A673 (cell line): ENCODE measurements around the gene DCC. TPM values are rescaled to one million over a fixed set of nuclear protein-coding genes. Genes with fewer than 3 reads are reported as not detected.

Source experiments
- BruUV-seq: library from RNA; stranded (reverse); fragments of 400-500 nt; replicated peaks from 2 replicates; lab custom pipeline; 2021; lab: Mats Ljungman, UMichigan
- CTCF ChIA-PET: fragments of 300-600 bp; sonication (Branson Sonifier 250); formaldehyde crosslinking; loops from one replicate; lab custom pipeline; 2022; ENCODE audit warnings: antibody characterized with exemption; lab: Charles Lee
- POLR2A ChIA-PET: fragments of 300-600 bp; sonication (Branson Sonifier 250); formaldehyde crosslinking; loops from one replicate; lab custom pipeline; 2022; ENCODE audit warnings: antibody characterized with exemption; ENCODE audit not compliant: low non-redundant PET; lab: Charles Lee
- DNase-seq: peaks from one replicate; pipeline ENCODE4 v3.0.0-alpha.2; 2015; ENCODE audit warnings: low spot score
- H3K27ac ChIP-seq: fragments of 200-600 bp; sonication (generic); 2 replicates; pipeline ENCODE4 v1.5.1; 2016; ENCODE audit warnings: mixed run types, low read depth, mild to moderate bottlenecking, mixed read lengths, antibody characterized with exemption, low read length; ENCODE audit not compliant: poor library complexity, severe bottlenecking
- H3K27me3 ChIP-seq: fragments of 200-600 bp; sonication (generic); replicated peaks from 2 replicates; pipeline ENCODE4 v1.6.1; 2017; ENCODE audit warnings: mixed run types, low read depth, mild to moderate bottlenecking, mixed read lengths, antibody characterized with exemption, low read length; ENCODE audit not compliant: insufficient read depth, poor library complexity
- H3K36me3 ChIP-seq: fragments of 200-600 bp; sonication (generic); 2 replicates; pipeline ENCODE4 v1.6.1; 2016; ENCODE audit warnings: mixed run types, mild to moderate bottlenecking, mixed read lengths, antibody characterized with exemption, low read length; ENCODE audit not compliant: insufficient read depth, poor library complexity, severe bottlenecking
- H3K4me1 ChIP-seq: fragments of 200-600 bp; sonication (generic); 2 replicates; pipeline ENCODE4 v1.6.1; 2017; ENCODE audit warnings: mixed run types, mild to moderate bottlenecking, mixed read lengths, antibody characterized with exemption, low read length; ENCODE audit not compliant: insufficient read depth, poor library complexity, severe bottlenecking
- H3K4me3 ChIP-seq: fragments of 200-600 bp; sonication (generic); 2 replicates; pipeline ENCODE4 v1.5.1; 2016; ENCODE audit warnings: low read depth, mixed run types, mild to moderate bottlenecking, mixed read lengths, low read length; ENCODE audit not compliant: poor library complexity, severe bottlenecking
- H3K9me3 ChIP-seq: fragments of 200-600 bp; sonication (generic); 2 replicates; pipeline ENCODE4 v1.6.1; 2016; ENCODE audit warnings: mixed run types, low read depth, mild to moderate bottlenecking, mixed read lengths, antibody characterized with exemption, low read length; ENCODE audit not compliant: poor library complexity, severe bottlenecking
- CTCF ChIP-seq: fragments of 300-800, 200-600 bp; sonication (generic); conservative IDR thresholded peaks from 2 replicates; pipeline ENCODE4 v1.5.1; 2017; ENCODE audit warnings: low read depth, mild to moderate bottlenecking, antibody characterized with exemption, low read length, moderate library complexity, mixed read lengths
- EZH2 ChIP-seq: fragments of 200-600 bp; sonication (generic); IDR thresholded peaks from 2 replicates; pipeline ENCODE4 v1.6.1; 2017; ENCODE audit warnings: borderline replicate concordance, low read depth, mild to moderate bottlenecking, mixed read lengths, antibody characterized with exemption, low read length; ENCODE audit not compliant: poor library complexity, severe bottlenecking
- intact Hi-C: fragments of 100-400 bp; cut with micrococcal nuclease; formaldehyde crosslinking; loops from one replicate; pipeline ENCODE4 v1.10.0; 2022; ENCODE audit not compliant: unreplicated experiment
- total RNA-seq: library from RNA; stranded (reverse); gene quantifications from 2 replicates; pipeline ENCODE4 v1.2.3, GENCODE V29; 2021

The DCC gene
- total RNA-seq, 1 experiment from 2014 or later, result 93.0 TPM

DNA sequence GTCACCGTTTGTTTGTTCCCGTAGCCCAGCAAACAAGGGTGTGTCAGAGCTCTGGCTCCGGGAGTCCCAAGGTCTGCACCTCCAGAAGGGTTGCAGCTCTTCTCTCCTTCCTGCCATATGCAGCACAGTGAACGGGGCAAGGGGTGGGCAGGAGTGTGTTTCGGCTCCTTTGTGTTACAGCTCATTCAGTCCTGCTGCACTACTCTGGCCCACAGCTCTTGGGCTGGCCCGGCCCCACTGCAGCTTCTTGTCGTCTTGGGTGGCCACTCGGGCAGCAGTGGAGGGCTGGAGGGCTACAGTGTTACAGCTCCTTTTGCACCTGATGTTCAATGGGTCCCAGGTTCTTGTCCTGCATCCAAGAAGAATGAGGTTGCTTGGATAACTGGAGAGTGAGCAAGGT, 408.3 kb downstream of the DCC start:
- ChIA-PET CTCF (no interaction called here), POLR2A (no interaction called here)
- Histone ChIP-seq H3K9me3 (no peaks in the 10 kb centered on the region), H3K27me3 (no peaks in the 10 kb centered on the region), H3K27ac (no peak overlapping the region), H3K36me3 (peaks cover 16% of the 10 kb centered on the region), H3K4me1 (peaks cover 10% of the 10 kb centered on the region), H3K4me3 (no peak overlapping the region)
- TF ChIP-seq CTCF (no peak), EZH2 (no peak)
- intact Hi-C loops, result no loop called here
- BruUV-seq, result no TSS peak
- DNase-seq, result no peak

- H3K27ac ChIP-seq, result no peak overlapping the region
- no TSS peak for BruUV-seq
- ChIA-PET POLR2A (no interaction called here), CTCF (no interaction called here)
- no peak for TF ChIP-seq CTCF
- no peak for TF ChIP-seq EZH2
- intact Hi-C loops, result no loop called here
- no peak for DNase-seq
- H3K36me3 ChIP-seq, result peaks cover 17% of the 10 kb centered on the region
- no peaks in the 10 kb centered on the region for H3K9me3 ChIP-seq
- H3K4me3 ChIP-seq, result no peak overlapping the region
- peaks cover 10% of the 10 kb centered on the region for H3K4me1 ChIP-seq
- no peaks in the 10 kb centered on the region for H3K27me3 ChIP-seq
Measured at GRCh38 chr18:52749542-52749941, 409.5 kb downstream of the DCC start.

DNA sequence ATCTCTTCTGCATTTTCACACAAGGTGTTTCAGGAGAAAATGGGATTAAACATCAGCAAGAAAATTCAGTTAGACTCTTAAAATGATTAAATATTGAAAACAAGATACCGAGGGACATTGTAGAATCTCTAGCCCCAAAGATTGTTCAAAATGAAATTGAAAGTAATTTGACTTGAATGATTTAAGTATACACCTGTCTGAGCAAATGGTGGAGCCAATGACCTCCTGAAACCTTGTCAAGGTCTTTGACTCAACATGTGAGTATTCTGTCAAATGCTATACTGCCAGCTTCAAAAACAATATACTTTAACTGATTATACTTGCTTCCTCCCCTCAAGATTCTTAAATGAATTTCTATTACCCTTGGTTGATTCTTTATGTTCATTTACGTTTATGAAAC, 411.0 kb downstream of the DCC start:
- no TSS peak for BruUV-seq
- intact Hi-C loops, result no loop called here
- ChIA-PET CTCF (no interaction called here), POLR2A (no interaction called here)
- DNase-seq, result no peak
- TF ChIP-seq EZH2 (no peak), CTCF (no peak)
- Histone ChIP-seq H3K27me3 (no peaks in the 10 kb centered on the region), H3K27ac (no peak overlapping the region), H3K9me3 (no peaks in the 10 kb centered on the region), H3K4me3 (no peak overlapping the region), H3K36me3 (peaks cover 17% of the 10 kb centered on the region), H3K4me1 (peaks cover 10% of the 10 kb centered on the region)
